Osteoblast (primary cell): ENCODE measurements around the gene SLC2A8. TPM values are rescaled to one million over a fixed set of nuclear protein-coding genes. Genes with fewer than 3 reads are reported as not detected.

ENCODE experiments used
- DNase-seq: peaks from one replicate; pipeline ENCODE4 v3.0.0; 2011; ENCODE audit warnings: low spot score, mixed read lengths; ENCODE audit not compliant: insufficient read length; ENCODE audit errors: missing footprints
- H2AFZ ChIP-seq: 2 replicates; pipeline ENCODE4 v1.6.0; 2011; ENCODE audit warnings: mild to moderate bottlenecking, low read length
- H3K27ac ChIP-seq: 2 replicates; pipeline ENCODE4 v1.5.1; 2011; ENCODE audit warnings: mild to moderate bottlenecking, low read depth, low read length, moderate library complexity
- H3K27me3 ChIP-seq: 2 replicates; pipeline ENCODE4 v1.6.0; 2012; ENCODE audit warnings: mild to moderate bottlenecking, control low read depth, inconsistent platforms, low read length, moderate library complexity; ENCODE audit not compliant: insufficient read depth
- H3K36me3 ChIP-seq: 2 replicates; pipeline ENCODE4 v1.5.1; 2011; ENCODE audit warnings: mild to moderate bottlenecking, low read length, control low read depth, moderate library complexity; ENCODE audit not compliant: insufficient read depth
- H3K4me1 ChIP-seq: 2 replicates; pipeline ENCODE4 v1.5.1; 2011; ENCODE audit warnings: mild to moderate bottlenecking, low read length, control low read depth, moderate library complexity; ENCODE audit not compliant: insufficient read depth
- H3K4me2 ChIP-seq: 2 replicates; pipeline ENCODE4 v1.6.0; 2011; ENCODE audit warnings: mild to moderate bottlenecking, low read length; ENCODE audit not compliant: insufficient read depth
- H3K4me3 ChIP-seq: fragments of 200-600 bp; sonication (generic); 3 replicates; pipeline ENCODE4 v1.5.1; 2012; ENCODE audit warnings: mild to moderate bottlenecking, low read length, inconsistent platforms; ENCODE audit not compliant: insufficient read depth
- H3K79me2 ChIP-seq: 2 replicates; pipeline ENCODE4 v1.6.0; 2012; ENCODE audit warnings: mild to moderate bottlenecking, low read length, control low read depth, inconsistent platforms; ENCODE audit not compliant: insufficient read depth
- H3K9me3 ChIP-seq: 2 replicates; pipeline ENCODE4 v1.5.1; 2011; ENCODE audit warnings: low read depth, low read length, control low read depth
- H4K20me1 ChIP-seq: 2 replicates; pipeline ENCODE4 v1.6.0; 2012; ENCODE audit warnings: mild to moderate bottlenecking, low read length, control low read depth; ENCODE audit not compliant: insufficient read depth
- total RNA-seq: library from RNA; depleted of rRNA; stranded (reverse); fragments of >200 nt; gene quantifications from 2 replicates; pipeline ENCODE4 v1.2.3, GENCODE V29; 2012
- TF ChIP-seq, protein P1 (sequence below): IDR thresholded peaks from 2 replicates; pipeline ENCODE4 v1.5.1; 2011; ENCODE audit warnings: mild to moderate bottlenecking, low read depth, low read length, moderate library complexity; ENCODE audit errors: extremely low read depth

Gene SLC2A8
- total RNA-seq, 1 donor = 5.4 TPM

DNA sequence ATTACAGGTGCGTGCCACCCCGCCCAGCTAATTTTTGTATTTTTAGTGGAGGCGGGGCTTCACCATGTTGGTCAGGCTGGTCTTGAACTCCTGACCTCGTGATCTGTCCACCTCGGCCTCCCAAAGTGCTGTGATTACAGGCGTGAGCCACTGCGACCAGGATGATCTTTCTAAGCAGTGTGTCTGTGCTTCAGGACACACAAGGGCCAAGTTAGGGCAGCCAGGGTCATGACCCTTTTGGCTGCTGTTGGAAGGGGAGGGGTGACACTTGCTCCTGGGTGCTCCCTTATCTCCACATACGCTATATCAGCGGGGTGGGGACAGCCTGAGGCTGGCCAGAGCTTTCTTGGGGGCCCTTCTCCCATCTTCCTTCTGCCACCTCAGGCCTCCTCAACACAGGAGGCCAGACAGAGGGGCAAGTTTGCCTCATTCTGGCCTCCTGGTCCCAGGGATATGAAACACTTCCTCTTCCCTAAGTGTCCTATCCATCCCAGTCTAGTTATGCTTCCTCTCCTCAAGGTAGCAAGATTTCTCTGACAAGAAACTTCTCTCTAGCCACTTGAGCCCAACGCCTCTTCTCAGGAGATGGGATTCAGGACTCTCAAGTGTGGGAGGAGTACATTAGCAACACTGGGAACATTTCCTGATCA is 25.3 kb downstream of the SLC2A8 start:
- DNase-seq = no peak

DNA sequence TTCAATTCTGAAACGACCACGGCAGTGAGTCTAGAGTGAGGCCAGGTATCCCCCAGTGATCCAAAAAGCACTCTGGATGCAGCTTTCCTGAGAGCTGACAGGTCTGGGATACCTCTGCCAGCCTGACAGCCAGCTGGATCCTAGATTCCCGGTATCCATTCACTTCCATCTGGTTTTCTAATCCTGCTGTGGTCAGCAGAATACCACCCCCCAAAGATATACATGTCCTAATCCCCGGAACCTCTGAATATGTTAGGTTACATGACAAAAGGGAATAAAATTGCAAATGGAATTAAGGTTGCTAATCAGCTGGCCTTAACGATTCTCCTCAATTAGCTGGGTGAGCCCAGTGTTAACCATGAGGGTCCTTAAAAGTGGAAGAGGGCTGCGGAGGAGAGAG is 25.8 kb downstream of the SLC2A8 start:
- Histone ChIP-seq H3K9me3 (no peaks in the 10 kb centered on the region), H3K4me2 (peak overlapping the region; percentile 97), H3K27ac (no peak overlapping the region), H3K4me3 (peak overlapping the region; percentile 99), H2AFZ (no peak overlapping the region), H3K27me3 (no peaks in the 10 kb centered on the region), H3K4me1 (peaks cover 27% of the 10 kb centered on the region), H4K20me1 (peaks cover 6% of the 10 kb centered on the region), H3K36me3 (no peaks in the 10 kb centered on the region), H3K79me2 (peaks cover 46% of the 10 kb centered on the region)
- TF ChIP-seq, protein P1, sequence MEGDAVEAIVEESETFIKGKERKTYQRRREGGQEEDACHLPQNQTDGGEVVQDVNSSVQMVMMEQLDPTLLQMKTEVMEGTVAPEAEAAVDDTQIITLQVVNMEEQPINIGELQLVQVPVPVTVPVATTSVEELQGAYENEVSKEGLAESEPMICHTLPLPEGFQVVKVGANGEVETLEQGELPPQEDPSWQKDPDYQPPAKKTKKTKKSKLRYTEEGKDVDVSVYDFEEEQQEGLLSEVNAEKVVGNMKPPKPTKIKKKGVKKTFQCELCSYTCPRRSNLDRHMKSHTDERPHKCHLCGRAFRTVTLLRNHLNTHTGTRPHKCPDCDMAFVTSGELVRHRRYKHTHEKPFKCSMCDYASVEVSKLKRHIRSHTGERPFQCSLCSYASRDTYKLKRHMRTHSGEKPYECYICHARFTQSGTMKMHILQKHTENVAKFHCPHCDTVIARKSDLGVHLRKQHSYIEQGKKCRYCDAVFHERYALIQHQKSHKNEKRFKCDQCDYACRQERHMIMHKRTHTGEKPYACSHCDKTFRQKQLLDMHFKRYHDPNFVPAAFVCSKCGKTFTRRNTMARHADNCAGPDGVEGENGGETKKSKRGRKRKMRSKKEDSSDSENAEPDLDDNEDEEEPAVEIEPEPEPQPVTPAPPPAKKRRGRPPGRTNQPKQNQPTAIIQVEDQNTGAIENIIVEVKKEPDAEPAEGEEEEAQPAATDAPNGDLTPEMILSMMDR = no peak
- DNase-seq = no peak

More for the DNA sequence above, 25.3 kb downstream of the SLC2A8 start:
- H3K27me3 ChIP-seq = no peaks in the 10 kb centered on the region
- TF ChIP-seq, protein P1 = no peak
- no peak overlapping the region for H2AFZ ChIP-seq
- no peaks in the 10 kb centered on the region for H3K9me3 ChIP-seq
- H3K4me1 ChIP-seq = peaks cover 27% of the 10 kb centered on the region
- no peak overlapping the region for H3K4me3 ChIP-seq
- no peak overlapping the region for H3K27ac ChIP-seq
- peaks cover 41% of the 10 kb centered on the region for H3K79me2 ChIP-seq
- H3K4me2 ChIP-seq = peak overlapping the region; percentile 97
- H3K36me3 ChIP-seq = no peaks in the 10 kb centered on the region
- peaks cover 2% of the 10 kb centered on the region for H4K20me1 ChIP-seq

DNA sequence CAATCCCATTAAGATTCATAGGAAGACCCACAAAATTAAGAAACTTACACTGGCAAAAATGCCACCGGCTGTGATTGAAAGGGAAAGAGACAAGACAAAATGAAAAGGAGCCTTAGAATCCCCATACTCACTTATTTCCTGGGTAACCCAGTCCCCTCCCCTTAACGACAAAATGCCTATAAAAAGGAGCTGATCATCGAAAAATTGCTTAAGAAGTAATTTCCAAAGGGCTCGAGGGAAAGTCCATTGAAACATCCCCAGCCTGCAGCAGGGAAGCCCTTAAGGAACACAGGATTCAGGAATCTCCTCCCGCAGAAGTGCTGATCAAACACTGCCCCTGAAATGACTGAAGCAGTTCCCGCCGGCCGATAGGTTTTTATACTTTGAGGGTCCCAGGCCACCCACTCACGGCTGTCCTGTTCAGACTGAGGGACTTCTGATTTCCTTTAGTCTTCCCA is 26.5 kb downstream of the SLC2A8 start:
- Histone ChIP-seq H4K20me1 (peaks cover 6% of the 10 kb centered on the region), H3K36me3 (peaks cover 3% of the 10 kb centered on the region), H3K4me2 (peak overlapping the region; percentile 97), H3K27ac (peak overlapping the region; percentile 84), H2AFZ (peak overlapping the region; percentile 98), H3K4me1 (peaks cover 27% of the 10 kb centered on the region), H3K9me3 (no peaks in the 10 kb centered on the region), H3K27me3 (no peaks in the 10 kb centered on the region), H3K79me2 (peaks cover 54% of the 10 kb centered on the region), H3K4me3 (peak overlapping the region; percentile 99)
- no peak for DNase-seq
- TF ChIP-seq, protein P1 = no peak

DNA sequence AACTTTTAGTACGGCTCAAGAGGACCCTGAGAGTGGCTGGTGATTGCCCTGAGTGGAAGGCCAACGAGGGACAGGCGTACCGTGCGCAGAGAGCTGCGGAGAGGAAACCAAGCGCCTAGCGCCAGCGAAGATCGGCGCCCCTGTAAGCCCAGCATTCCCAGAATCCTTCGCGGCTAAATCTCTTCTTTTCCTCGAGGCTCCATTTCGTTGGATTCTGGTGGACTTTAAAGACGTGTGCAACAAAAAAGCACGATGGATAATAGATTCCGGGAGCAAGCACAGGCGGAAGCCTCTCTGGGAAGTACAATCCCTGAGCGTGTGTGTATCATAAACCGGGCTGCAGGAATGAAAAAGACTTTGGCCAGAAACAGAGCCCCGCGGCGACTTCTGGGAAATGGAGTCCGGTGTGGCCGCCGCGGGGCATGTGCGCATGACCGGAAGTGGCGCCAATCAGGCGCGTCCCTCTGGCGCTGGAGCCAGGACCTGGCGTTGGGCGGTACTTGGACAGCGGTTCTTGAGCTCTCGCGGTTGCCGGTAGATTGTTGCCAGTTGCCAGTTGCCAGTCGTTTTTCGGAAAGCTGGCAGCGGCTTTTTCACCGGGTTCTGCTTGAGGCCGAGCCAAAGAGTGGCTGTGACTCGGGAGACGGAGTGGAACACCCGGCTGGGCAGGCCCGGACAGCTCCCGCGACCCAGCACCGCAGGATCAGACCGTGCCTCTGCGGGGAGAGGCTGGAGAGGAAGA is 27.1 kb downstream of the SLC2A8 start, which contains the start of gene ZNF79:
Gene ZNF79 (plus strand): TSS at position 449 of the 742 bp plus-strand sequence. CDS start 406 bp downstream, outside the sequence.
- peak; percentile 99 for DNase-seq
- H3K4me3 ChIP-seq = peak within 1 kb of the TSS; percentile 99
- TF ChIP-seq, protein P1 = no peak
- peak within 1 kb of the TSS; percentile 84 for H3K27ac ChIP-seq
- H3K4me2 ChIP-seq = peak within 1 kb of the TSS; percentile 97
- peaks cover 57% of the 10 kb centered on the region for H3K79me2 ChIP-seq
- peaks cover 9% of the 10 kb centered on the region for H3K36me3 ChIP-seq
- peaks cover 27% of the 10 kb centered on the region for H3K4me1 ChIP-seq
- peaks cover 9% of the 10 kb centered on the region for H4K20me1 ChIP-seq
- no peaks in the 10 kb centered on the region for H3K9me3 ChIP-seq
- H2AFZ ChIP-seq = peak within 1 kb of the TSS; percentile 98
- no peaks in the 10 kb centered on the region for H3K27me3 ChIP-seq
